Gastrocnemius medialis (tissue), 4 donors: ENCODE data around the gene NEURL2. TPM values are rescaled to one million over a fixed set of nuclear protein-coding genes. Genes with fewer than 3 reads are reported as not detected.
"Not testable (repeated sequence)": the region's sequence is repeated elsewhere in the genome, so short reads cannot be mapped to it uniquely, and the experiment has no call there.

ENCODE experiments used
- ATAC-seq, 2 donors: fragments of 150-250 bp; one replicate each; pipeline ENCODE4 v1.9.1; 2016
- DNase-seq, 2 donors: peaks; one replicate each; pipeline ENCODE4 v3.0.0-alpha.2; 2019
- H3K27ac ChIP-seq, 4 donors: fragments of 200-600 bp; sonication (generic); 1 replicate in 1 of 4; 2 replicates in 3 of 4; pipeline ENCODE4 v1.5.1; 2016 to 2018; ENCODE audit warnings: mild to moderate bottlenecking in 2 of 4, moderate library complexity in 1 of 4
- H3K27me3 ChIP-seq, 3 donors: fragments of 200-600 bp; sonication (generic) in 2 of 3; 1 replicate in 1 of 3; 2 replicates in 2 of 3; pipeline versions ENCODE4 v1.5.1 to v1.6.0; 2016 to 2019; ENCODE audit warnings: mild to moderate bottlenecking in 1 of 3, moderate library complexity in 1 of 3
- H3K36me3 ChIP-seq, 2 donors: fragments of 200-600 bp; sonication (generic) in 1 of 2; one replicate each; pipeline ENCODE4 v1.5.1; 2017 to 2018
- H3K4me1 ChIP-seq, 2 donors: fragments of 200-600 bp; sonication (generic) in 1 of 2; one replicate each; pipeline ENCODE4 v1.5.1; 2016 to 2017; ENCODE audit warnings: mild to moderate bottlenecking in 2 of 2
- H3K4me3 ChIP-seq, 4 donors: fragments of 200-600 bp; sonication (generic) in 3 of 4; 1 replicate in 1 of 4; 2 replicates in 3 of 4; pipeline ENCODE4 v1.5.1; 2016 to 2019; ENCODE audit warnings: mild to moderate bottlenecking in 2 of 4
- H3K9me3 ChIP-seq, 3 donors: fragments of 200-600 bp; sonication (generic) in 2 of 3; 1 replicate in 1 of 3; 2 replicates in 2 of 3; pipeline ENCODE4 v1.5.1; 2016 to 2019
- POLR2A ChIP-seq, 2 donors: fragments of 450-650 bp; IDR thresholded peaks; one replicate each; pipeline ENCODE4 v1.6.1; 2017; ENCODE audit warnings: antibody characterized with exemption in 2 of 2, mild to moderate bottlenecking in 2 of 2, moderate library complexity in 2 of 2
- in situ Hi-C, 4 donors: fragments of 200-750 bp; cut with MboI; loops; one replicate each; pipeline versions ENCODE4 v1.15.0 to v1.8.0; 2017; ENCODE audit warnings: low sequenced_read_pairs in 4 of 4
- intact Hi-C: fragments of 100-400 bp; cut with DNase I; formaldehyde crosslinking; loops from one replicate; pipeline ENCODE4 v1.15.1; 2023; ENCODE audit warnings: low total_unique reads
- total RNA-seq, 4 donors: library from RNA; depleted of rRNA; stranded (reverse); fragments of >200 nt; gene quantifications; one replicate each; pipeline versions ENCODE4 v1.1.0 to v1.2.3, GENCODE V29; 2016
- TF ChIP-seq, protein P1 (sequence below), 5 experiments: fragments of 450-650 bp in 3 of 5; fragments of 200-600 bp in 2 of 5; sonication (generic) in 2 of 5; IDR thresholded peaks in 4 of 5; conservative IDR thresholded peaks in 1 of 5; 1 replicate in 4 of 5; 2 replicates in 1 of 5; pipeline ENCODE4 v1.5.1; 2016 to 2019; ENCODE audit warnings: antibody characterized with exemption in 5 of 5, mild to moderate bottlenecking in 3 of 5, moderate library complexity in 3 of 5

Gene NEURL2
- total RNA-seq, 4 donors from 2014 or later = 4.9 to 24.1 (median 10.2) TPM

DNA sequence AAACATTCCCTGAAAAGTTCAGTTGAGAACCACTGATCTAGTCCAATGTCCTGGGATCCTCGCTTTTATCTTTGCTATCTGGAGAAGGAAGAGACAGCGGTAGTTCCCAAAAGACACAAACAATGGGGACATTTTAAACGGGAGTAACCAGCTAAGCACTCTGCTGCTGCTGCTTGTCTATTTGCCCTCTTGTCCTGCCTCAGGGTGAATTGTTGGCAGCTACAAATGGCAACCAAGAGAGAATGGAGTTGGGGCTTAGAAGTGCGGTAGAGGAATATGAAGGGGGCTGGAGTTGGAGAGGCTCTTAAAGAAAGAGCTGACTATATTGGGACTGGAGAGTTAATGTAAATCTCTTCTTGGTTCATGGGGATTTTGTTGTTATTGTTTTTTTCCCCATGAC, 16.4 kb downstream of the NEURL2 start:
- no peak for DNase-seq

DNA sequence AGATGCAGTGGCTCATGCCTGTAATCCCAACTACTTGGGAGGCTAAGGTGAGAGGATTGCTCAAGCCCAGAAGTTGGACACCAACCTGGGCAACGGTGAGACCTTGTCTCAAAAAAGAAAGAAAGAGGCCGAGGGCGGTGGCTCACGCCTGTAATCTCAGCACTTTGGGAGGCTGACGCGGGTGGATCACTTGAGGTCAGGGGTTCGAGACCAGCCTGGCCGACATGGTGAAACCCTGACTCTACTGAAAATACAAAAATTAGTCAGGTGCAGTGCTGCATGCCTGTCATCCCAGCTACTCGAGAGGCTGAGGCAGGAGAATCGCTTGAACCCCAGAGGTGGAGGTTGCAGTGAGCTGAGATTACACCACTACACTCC, 16.9 kb downstream of the NEURL2 start:
- H3K36me3 ChIP-seq = peaks cover 0 to 18% of the 10 kb centered on the region in 2 donors
- H3K9me3 ChIP-seq, H3K4me1 ChIP-seq, H3K27ac ChIP-seq, in situ Hi-C loops, ATAC-seq, DNase-seq, H3K4me3 ChIP-seq, intact Hi-C loops, H3K27me3 ChIP-seq: not testable (repeated sequence)

More for the DNA sequence above, 16.4 kb downstream of the NEURL2 start:
- intact Hi-C loops = no loop called here
- Histone ChIP-seq H3K4me3 (no peak overlapping the region), H3K4me1 (no peaks in the 10 kb centered on the region), H3K27me3 (no peaks in the 10 kb centered on the region), H3K9me3 (no peaks in the 10 kb centered on the region), H3K36me3 (peaks cover 0 to 18% of the 10 kb centered on the region in 2 donors), H3K27ac (no peak overlapping the region)
- in situ Hi-C loops = no loop called here
- no peak for ATAC-seq
- TF ChIP-seq POLR2A (IDR thresholded peaks at IDR 0.05) = no peak
- TF ChIP-seq, protein P1, sequence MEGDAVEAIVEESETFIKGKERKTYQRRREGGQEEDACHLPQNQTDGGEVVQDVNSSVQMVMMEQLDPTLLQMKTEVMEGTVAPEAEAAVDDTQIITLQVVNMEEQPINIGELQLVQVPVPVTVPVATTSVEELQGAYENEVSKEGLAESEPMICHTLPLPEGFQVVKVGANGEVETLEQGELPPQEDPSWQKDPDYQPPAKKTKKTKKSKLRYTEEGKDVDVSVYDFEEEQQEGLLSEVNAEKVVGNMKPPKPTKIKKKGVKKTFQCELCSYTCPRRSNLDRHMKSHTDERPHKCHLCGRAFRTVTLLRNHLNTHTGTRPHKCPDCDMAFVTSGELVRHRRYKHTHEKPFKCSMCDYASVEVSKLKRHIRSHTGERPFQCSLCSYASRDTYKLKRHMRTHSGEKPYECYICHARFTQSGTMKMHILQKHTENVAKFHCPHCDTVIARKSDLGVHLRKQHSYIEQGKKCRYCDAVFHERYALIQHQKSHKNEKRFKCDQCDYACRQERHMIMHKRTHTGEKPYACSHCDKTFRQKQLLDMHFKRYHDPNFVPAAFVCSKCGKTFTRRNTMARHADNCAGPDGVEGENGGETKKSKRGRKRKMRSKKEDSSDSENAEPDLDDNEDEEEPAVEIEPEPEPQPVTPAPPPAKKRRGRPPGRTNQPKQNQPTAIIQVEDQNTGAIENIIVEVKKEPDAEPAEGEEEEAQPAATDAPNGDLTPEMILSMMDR (IDR thresholded peaks at IDR 0.05 in 4 of 5, conservative IDR thresholded peaks at IDR 0.05 in 1 of 5) = no peak

DNA sequence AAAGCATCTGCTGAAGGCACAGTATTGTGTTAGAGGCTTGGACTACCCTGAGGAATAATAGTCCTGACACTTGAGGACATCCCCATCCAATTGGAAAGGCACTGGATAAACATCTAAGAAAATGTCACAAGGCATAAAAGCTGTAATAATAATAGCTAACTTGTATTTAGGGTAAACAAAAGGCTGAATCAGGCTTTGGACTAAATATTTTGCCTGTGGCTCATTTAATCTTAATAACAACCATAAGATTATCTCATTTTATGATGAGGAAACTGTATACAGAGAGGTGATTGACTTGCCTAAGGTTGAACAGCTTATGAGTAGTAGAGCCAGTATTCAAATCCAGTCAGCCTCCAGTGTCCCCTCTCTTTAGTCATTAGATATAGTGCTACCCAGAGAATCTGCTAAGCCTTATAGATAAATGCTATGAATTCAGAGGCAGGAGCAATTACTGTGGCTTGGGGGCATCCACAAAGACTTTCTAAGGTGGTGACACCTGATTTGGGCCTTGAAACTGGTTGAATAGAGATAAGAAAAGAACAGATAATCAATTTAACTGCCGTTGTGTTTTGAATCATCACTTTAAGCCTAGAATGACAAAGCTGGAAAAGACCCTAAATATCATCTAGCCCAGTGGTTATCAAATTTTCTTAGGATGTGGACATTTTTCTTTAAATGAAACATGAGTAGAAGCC, 17.5 kb downstream of the NEURL2 start:
- ATAC-seq = no peak
- Histone ChIP-seq H3K4me3 (no peak overlapping the region), H3K27ac (no peak overlapping the region), H3K27me3 (no peaks in the 10 kb centered on the region), H3K4me1 (no peaks in the 10 kb centered on the region), H3K9me3 (no peaks in the 10 kb centered on the region), H3K36me3 (peaks cover 0 to 18% of the 10 kb centered on the region in 2 donors)
- intact Hi-C loops (no loop called here), in situ Hi-C loops (no loop called here)
- TF ChIP-seq, protein P1 (IDR thresholded peaks at IDR 0.05 in 4 of 5, conservative IDR thresholded peaks at IDR 0.05 in 1 of 5) = no peak
- no peak for TF ChIP-seq POLR2A (IDR thresholded peaks at IDR 0.05)
- DNase-seq = no peak

DNA sequence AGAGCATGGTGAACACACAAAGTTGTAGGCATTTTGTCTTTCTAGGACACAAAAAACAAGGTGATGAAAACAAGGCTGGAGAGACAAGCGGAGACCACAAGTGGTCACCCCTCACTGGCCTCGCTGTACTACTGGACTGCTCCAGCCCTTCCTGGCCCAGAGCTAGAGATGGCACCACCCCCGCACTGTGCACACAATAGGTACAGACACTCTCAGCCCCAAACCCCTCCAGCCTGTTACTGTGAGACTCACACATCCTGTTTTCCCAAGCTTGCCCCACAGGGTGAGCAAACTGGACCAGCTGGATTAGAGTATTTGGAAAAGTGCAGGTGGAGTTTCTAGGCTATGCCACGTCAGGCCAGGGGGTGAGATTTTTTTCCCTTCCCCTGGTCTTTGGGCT, 18.4 kb downstream of the NEURL2 start:
- Histone ChIP-seq H3K4me1 (no peaks in the 10 kb centered on the region), H3K4me3 (no peak overlapping the region), H3K9me3 (no peaks in the 10 kb centered on the region), H3K36me3 (peaks cover 0 to 9% of the 10 kb centered on the region in 2 donors), H3K27ac (no peak overlapping the region), H3K27me3 (no peaks in the 10 kb centered on the region)
- in situ Hi-C loops (no loop called here), intact Hi-C loops (no loop called here)
- DNase-seq = no peak
- no peak for ATAC-seq
- TF ChIP-seq, protein P1 (IDR thresholded peaks at IDR 0.05 in 4 of 5, conservative IDR thresholded peaks at IDR 0.05 in 1 of 5) = no peak

DNA sequence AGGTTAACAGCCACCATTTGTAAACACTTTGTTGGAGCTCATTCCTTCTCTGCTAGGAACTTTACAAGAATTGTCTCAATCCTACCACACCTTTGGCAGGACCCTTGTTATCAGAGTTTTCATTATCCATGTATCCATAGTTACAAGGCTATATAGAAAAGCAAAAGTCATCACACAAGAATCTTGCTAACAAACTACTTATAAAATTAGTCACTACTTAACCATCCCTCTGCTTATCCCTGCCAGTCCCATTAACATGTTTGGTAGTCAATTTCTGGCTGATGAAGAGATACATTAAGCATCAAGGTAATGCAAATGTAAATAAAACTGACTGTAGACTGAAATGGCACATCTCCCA, 23.2 kb downstream of the NEURL2 start:
- DNase-seq (no peak), ATAC-seq (no peak)
- H3K4me3 ChIP-seq = no peak overlapping the region
- intact Hi-C loops (no loop called here), in situ Hi-C loops (no loop called here)
- H3K9me3 ChIP-seq = no peaks in the 10 kb centered on the region
- no peak overlapping the region for H3K27ac ChIP-seq
- no peak for TF ChIP-seq POLR2A (IDR thresholded peaks at IDR 0.05)
- no peaks in the 10 kb centered on the region for H3K4me1 ChIP-seq
- H3K36me3 ChIP-seq = no peaks in the 10 kb centered on the region
- H3K27me3 ChIP-seq = no peaks in the 10 kb centered on the region
